Measurements from ENCODE around the gene CASTOR1.

CASTOR1 gene

GRCh38 chr22:30261134-30261533 is 28.2 kb downstream of the CASTOR1 start:
- no peaks in the 10 kb centered on the region for H3K36me3 ChIP-seq (ENCODE audit: control insufficient read depth, insufficient read depth, low read length)
- H4K5ac ChIP-seq (ENCODE audit: low read length): no peak overlapping the region
- no CpG with 5 or more reads among the region's 8 CpGs for WGBS (ENCODE audit: extremely low coverage, insufficient coverage, low lambda C conversion rate)
- H3K18ac ChIP-seq (ENCODE audit: low read length): no peak overlapping the region
- DNase-seq: peak; percentile 22
- no peaks in the 10 kb centered on the region for H3K79me2 ChIP-seq (ENCODE audit: control insufficient read depth, insufficient read depth, low read length)
- no peak overlapping the region for H2BK120ac ChIP-seq (ENCODE audit: low read depth, low read length)
- H4K8ac ChIP-seq (ENCODE audit: low read depth, low read length): no peak overlapping the region
- H2BK5ac ChIP-seq (ENCODE audit: low read length): no peak overlapping the region
- no peak overlapping the region for H3K56ac ChIP-seq (ENCODE audit: low read length)
- no peaks in the 10 kb centered on the region for H3K27me3 ChIP-seq (ENCODE audit: insufficient read depth, low read length, poor library complexity)
- no peak overlapping the region for H3K4me2 ChIP-seq (ENCODE audit: low read length)
- no peak overlapping the region for H3K4me3 ChIP-seq (ENCODE audit: low read length)
- no peak overlapping the region for H3K27ac ChIP-seq (ENCODE audit: low read depth, low read length)
- H3K4ac ChIP-seq (ENCODE audit: low read depth, low read length): no peak overlapping the region
- no peaks in the 10 kb centered on the region for H3K79me1 ChIP-seq (ENCODE audit: low read length)
- H2BK15ac ChIP-seq (replicated peaks; ENCODE audit: low read depth): no peak overlapping the region
- no peak overlapping the region for H2AK5ac ChIP-seq (ENCODE audit: low read length)
- no peak overlapping the region for H3K23ac ChIP-seq (ENCODE audit: low read length)
- no peaks in the 10 kb centered on the region for H3K4me1 ChIP-seq (ENCODE audit: control insufficient read depth, low read depth, low read length)
- H3K9ac ChIP-seq (ENCODE audit: low read length): no peak overlapping the region

GRCh38 chr22:30260682-30261081 is 28.6 kb downstream of the CASTOR1 start:
- Histone ChIP-seq H3K56ac (ENCODE audit: low read length) (no peak overlapping the region), H3K79me2 (ENCODE audit: control insufficient read depth, insufficient read depth, low read length) (no peaks in the 10 kb centered on the region), H3K4me3 (ENCODE audit: low read length) (no peak overlapping the region), H3K36me3 (ENCODE audit: control insufficient read depth, insufficient read depth, low read length) (no peaks in the 10 kb centered on the region), H3K4me1 (ENCODE audit: control insufficient read depth, low read depth, low read length) (no peaks in the 10 kb centered on the region), H4K5ac (ENCODE audit: low read length) (no peak overlapping the region), H3K79me1 (ENCODE audit: low read length) (no peaks in the 10 kb centered on the region), H2BK15ac (replicated peaks; ENCODE audit: low read depth) (no peak overlapping the region), H3K27ac (ENCODE audit: low read depth, low read length) (no peak overlapping the region), H3K27me3 (ENCODE audit: insufficient read depth, low read length, poor library complexity) (no peaks in the 10 kb centered on the region), H2BK120ac (ENCODE audit: low read depth, low read length) (no peak overlapping the region), H3K18ac (ENCODE audit: low read length) (no peak overlapping the region), H3K9ac (ENCODE audit: low read length) (no peak overlapping the region), H2AK5ac (ENCODE audit: low read length) (no peak overlapping the region), H3K23ac (ENCODE audit: low read length) (no peak overlapping the region), H2BK5ac (ENCODE audit: low read length) (no peak overlapping the region), H3K4me2 (ENCODE audit: low read length) (no peak overlapping the region), H4K8ac (ENCODE audit: low read depth, low read length) (no peak overlapping the region), H3K4ac (ENCODE audit: low read depth, low read length) (no peak overlapping the region)
- no peak for DNase-seq
- whole genome bisulfite sequencing (ENCODE audit: extremely low coverage, insufficient coverage, low lambda C conversion rate): no CpG with 5 or more reads among the region's 8 CpGs

- WGBS (ENCODE audit: extremely low coverage, insufficient coverage, low lambda C conversion rate): no CpG with 5 or more reads among the region's 11 CpGs
- no peak overlapping the region for H2AK5ac ChIP-seq (ENCODE audit: low read length)
- no peaks in the 10 kb centered on the region for H3K79me2 ChIP-seq (ENCODE audit: control insufficient read depth, insufficient read depth, low read length)
- no peak overlapping the region for H3K23ac ChIP-seq (ENCODE audit: low read length)
- H3K4ac ChIP-seq (ENCODE audit: low read depth, low read length): no peak overlapping the region
- no peak overlapping the region for H4K8ac ChIP-seq (ENCODE audit: low read depth, low read length)
- H3K9ac ChIP-seq (ENCODE audit: low read length): no peak overlapping the region
- no peaks in the 10 kb centered on the region for H3K4me1 ChIP-seq (ENCODE audit: control insufficient read depth, low read depth, low read length)
- H4K5ac ChIP-seq (ENCODE audit: low read length): no peak overlapping the region
- H3K27ac ChIP-seq (ENCODE audit: low read depth, low read length): no peak overlapping the region
- no peaks in the 10 kb centered on the region for H3K27me3 ChIP-seq (ENCODE audit: insufficient read depth, low read length, poor library complexity)
- no peak overlapping the region for H3K4me3 ChIP-seq (ENCODE audit: low read length)
- no peak overlapping the region for H3K56ac ChIP-seq (ENCODE audit: low read length)
- DNase-seq: no peak
- H2BK15ac ChIP-seq (replicated peaks; ENCODE audit: low read depth): no peak overlapping the region
- H3K4me2 ChIP-seq (ENCODE audit: low read length): no peak overlapping the region
- no peaks in the 10 kb centered on the region for H3K36me3 ChIP-seq (ENCODE audit: control insufficient read depth, insufficient read depth, low read length)
- no peak overlapping the region for H2BK5ac ChIP-seq (ENCODE audit: low read length)
- no peak overlapping the region for H3K18ac ChIP-seq (ENCODE audit: low read length)
- no peaks in the 10 kb centered on the region for H3K79me1 ChIP-seq (ENCODE audit: low read length)
- H2BK120ac ChIP-seq (ENCODE audit: low read depth, low read length): no peak overlapping the region
These were observed 29.0 kb downstream of the CASTOR1 start for GRCh38 chr22:30260276-30260675.

GRCh38 chr22:30254314-30254713 is 35.0 kb downstream of the CASTOR1 start:
- H4K5ac ChIP-seq (ENCODE audit: low read length): no peak overlapping the region
- no peak overlapping the region for H3K23ac ChIP-seq (ENCODE audit: low read length)
- no peaks in the 10 kb centered on the region for H3K36me3 ChIP-seq (ENCODE audit: control insufficient read depth, insufficient read depth, low read length)
- H3K18ac ChIP-seq (ENCODE audit: low read length): no peak overlapping the region
- no peaks in the 10 kb centered on the region for H3K4me1 ChIP-seq (ENCODE audit: control insufficient read depth, low read depth, low read length)
- H2BK5ac ChIP-seq (ENCODE audit: low read length): no peak overlapping the region
- no CpG with 5 or more reads among the region's 6 CpGs for WGBS (ENCODE audit: extremely low coverage, insufficient coverage, low lambda C conversion rate)
- H2BK15ac ChIP-seq (replicated peaks; ENCODE audit: low read depth): no peak overlapping the region
- H2BK120ac ChIP-seq (ENCODE audit: low read depth, low read length): no peak overlapping the region
- H3K27me3 ChIP-seq (ENCODE audit: insufficient read depth, low read length, poor library complexity): no peaks in the 10 kb centered on the region
- no peak overlapping the region for H3K9ac ChIP-seq (ENCODE audit: low read length)
- no peak overlapping the region for H3K4me3 ChIP-seq (ENCODE audit: low read length)
- no peak for DNase-seq
- no peak overlapping the region for H4K8ac ChIP-seq (ENCODE audit: low read depth, low read length)
- H3K4me2 ChIP-seq (ENCODE audit: low read length): no peak overlapping the region
- no peak overlapping the region for H2AK5ac ChIP-seq (ENCODE audit: low read length)
- no peak overlapping the region for H3K4ac ChIP-seq (ENCODE audit: low read depth, low read length)
- no peaks in the 10 kb centered on the region for H3K79me1 ChIP-seq (ENCODE audit: low read length)
- H3K27ac ChIP-seq (ENCODE audit: low read depth, low read length): no peak overlapping the region
- H3K56ac ChIP-seq (ENCODE audit: low read length): no peak overlapping the region
- H3K79me2 ChIP-seq (ENCODE audit: control insufficient read depth, insufficient read depth, low read length): no peaks in the 10 kb centered on the region

GRCh38 chr22:30253205-30253852 is 36.0 kb downstream of the CASTOR1 start:
- no CpG with 5 or more reads among the region's 22 CpGs for WGBS (ENCODE audit: extremely low coverage, insufficient coverage, low lambda C conversion rate)

More at GRCh38 chr22:30253205-30253852, 36.0 kb downstream of the CASTOR1 start:
- Histone ChIP-seq H3K27me3 (ENCODE audit: insufficient read depth, low read length, poor library complexity) (no peaks in the 10 kb centered on the region), H3K4me2 (ENCODE audit: low read length) (no peak overlapping the region), H4K8ac (ENCODE audit: low read depth, low read length) (no peak overlapping the region), H3K23ac (ENCODE audit: low read length) (no peak overlapping the region), H4K5ac (ENCODE audit: low read length) (no peak overlapping the region), H3K18ac (ENCODE audit: low read length) (no peak overlapping the region), H3K4me3 (ENCODE audit: low read length) (no peak overlapping the region), H3K56ac (ENCODE audit: low read length) (peak overlapping the region; percentile 42), H3K4ac (ENCODE audit: low read depth, low read length) (no peak overlapping the region), H3K4me1 (ENCODE audit: control insufficient read depth, low read depth, low read length) (no peaks in the 10 kb centered on the region), H2BK120ac (ENCODE audit: low read depth, low read length) (no peak overlapping the region), H2BK15ac (replicated peaks; ENCODE audit: low read depth) (no peak overlapping the region), H3K79me2 (ENCODE audit: control insufficient read depth, insufficient read depth, low read length) (no peaks in the 10 kb centered on the region), H3K9ac (ENCODE audit: low read length) (no peak overlapping the region), H3K27ac (ENCODE audit: low read depth, low read length) (no peak overlapping the region), H3K36me3 (ENCODE audit: control insufficient read depth, insufficient read depth, low read length) (no peaks in the 10 kb centered on the region), H2AK5ac (ENCODE audit: low read length) (no peak overlapping the region), H2BK5ac (ENCODE audit: low read length) (no peak overlapping the region), H3K79me1 (ENCODE audit: low read length) (no peaks in the 10 kb centered on the region)
- DNase-seq: no peak

All from mesendoderm (in vitro differentiated cells).